ENCODE data around the gene NDUFAF8. TPM values are rescaled to one million over a fixed set of nuclear protein-coding genes. Genes with fewer than 3 reads are reported as not detected.

NDUFAF8 gene
- total RNA-seq, 4 donors from 2014 or later = 22.3 to 35.4 (median 29.9) TPM; not detected in 1

DNA sequence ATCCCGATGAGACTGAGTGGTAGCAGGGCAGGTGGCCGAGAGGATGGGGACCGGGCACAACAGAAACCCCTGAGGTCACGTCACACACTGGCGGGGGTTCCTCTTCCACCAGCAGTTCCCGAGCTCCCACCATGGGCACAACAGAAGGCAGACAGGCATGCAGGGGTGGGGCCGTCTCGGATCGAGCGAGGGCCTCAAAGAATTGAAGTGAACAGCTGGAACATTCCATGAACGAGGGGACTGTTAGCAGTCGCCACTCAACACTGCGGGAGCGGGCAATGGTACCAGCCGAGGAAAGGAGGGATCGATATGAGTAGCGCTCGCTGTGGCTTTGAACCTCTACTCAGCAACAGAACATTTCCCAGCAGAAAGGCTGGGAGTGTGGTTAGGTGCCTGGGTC, 21.6 kb upstream of the NDUFAF8 start:
- Histone ChIP-seq H3K36me3 (no peaks in the 10 kb centered on the region), H3K9me3 (no peaks in the 10 kb centered on the region), H3K4me1 (peaks cover 9 to 13% (median 13%) of the 10 kb centered on the region in 4 donors), H3K27ac (no peak overlapping the region), H3K4me3 (no peak overlapping the region), H3K27me3 (no peaks in the 10 kb centered on the region)
- DNase-seq = no peak
- in situ Hi-C loops (cut with MboI; ENCODE audit: low pct_ligation_motif_present in 1 of 4, low pct_unique_long_range_greater_than_20kb in 1 of 4, low sequenced_read_pairs in 3 of 4) = no loop called here
- 93 to 95% methylated on average over 7 to 18 of the region's 18 CpGs for WGBS, 2 donors (ENCODE audit: low coverage in 1 of 2)
- intact Hi-C loops (cut with DNase I; ENCODE audit: low total_unique reads) = no loop called here
- TF ChIP-seq POLR2AphosphoS5 (IDR thresholded peaks at IDR 0.05) (no peak), EP300 (IDR thresholded peaks at IDR 0.05; ENCODE audit: low read depth) (no peak), POLR2A (IDR thresholded peaks at IDR 0.05) (no peak)
- TF ChIP-seq, protein P1, sequence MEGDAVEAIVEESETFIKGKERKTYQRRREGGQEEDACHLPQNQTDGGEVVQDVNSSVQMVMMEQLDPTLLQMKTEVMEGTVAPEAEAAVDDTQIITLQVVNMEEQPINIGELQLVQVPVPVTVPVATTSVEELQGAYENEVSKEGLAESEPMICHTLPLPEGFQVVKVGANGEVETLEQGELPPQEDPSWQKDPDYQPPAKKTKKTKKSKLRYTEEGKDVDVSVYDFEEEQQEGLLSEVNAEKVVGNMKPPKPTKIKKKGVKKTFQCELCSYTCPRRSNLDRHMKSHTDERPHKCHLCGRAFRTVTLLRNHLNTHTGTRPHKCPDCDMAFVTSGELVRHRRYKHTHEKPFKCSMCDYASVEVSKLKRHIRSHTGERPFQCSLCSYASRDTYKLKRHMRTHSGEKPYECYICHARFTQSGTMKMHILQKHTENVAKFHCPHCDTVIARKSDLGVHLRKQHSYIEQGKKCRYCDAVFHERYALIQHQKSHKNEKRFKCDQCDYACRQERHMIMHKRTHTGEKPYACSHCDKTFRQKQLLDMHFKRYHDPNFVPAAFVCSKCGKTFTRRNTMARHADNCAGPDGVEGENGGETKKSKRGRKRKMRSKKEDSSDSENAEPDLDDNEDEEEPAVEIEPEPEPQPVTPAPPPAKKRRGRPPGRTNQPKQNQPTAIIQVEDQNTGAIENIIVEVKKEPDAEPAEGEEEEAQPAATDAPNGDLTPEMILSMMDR (IDR thresholded peaks at IDR 0.05) = no peak

DNA sequence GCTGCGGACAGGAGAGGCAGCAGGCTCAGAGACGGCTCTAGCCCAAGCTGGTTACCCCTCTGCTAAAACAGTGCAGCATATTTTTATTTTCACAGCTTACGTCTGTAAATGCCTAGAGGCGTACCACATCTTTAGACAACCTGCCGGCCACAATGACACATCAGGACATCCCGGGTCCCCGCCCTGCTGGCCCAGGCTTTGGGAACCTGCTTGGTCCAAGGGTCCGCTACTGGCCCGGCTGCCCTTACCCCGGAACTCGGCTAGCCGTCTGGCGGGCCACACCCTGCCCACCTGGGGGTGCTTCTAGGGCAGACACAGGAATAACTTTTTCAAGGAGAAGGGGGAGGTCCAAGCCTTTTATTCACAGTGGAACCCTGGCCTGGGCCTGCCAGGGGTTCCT, 20.7 kb upstream of the NDUFAF8 start:
- Histone ChIP-seq H3K27me3 (no peaks in the 10 kb centered on the region), H3K9me3 (no peaks in the 10 kb centered on the region), H3K27ac (no peak overlapping the region), H3K4me3 (no peak overlapping the region), H3K36me3 (no peaks in the 10 kb centered on the region), H3K4me1 (peaks cover 9 to 18% (median 17%) of the 10 kb centered on the region in 4 donors)
- DNase-seq = no peak
- intact Hi-C loops (cut with DNase I; ENCODE audit: low total_unique reads) (no loop called here), in situ Hi-C loops (cut with MboI; ENCODE audit: low pct_ligation_motif_present in 1 of 4, low pct_unique_long_range_greater_than_20kb in 1 of 4, low sequenced_read_pairs in 3 of 4) (no loop called here)
- WGBS, 2 donors (ENCODE audit: low coverage in 1 of 2) = 84 to 94% methylated on average over 7 to 13 of the region's 13 CpGs
- TF ChIP-seq POLR2A (IDR thresholded peaks at IDR 0.05) = no peak
- TF ChIP-seq, protein P1 (IDR thresholded peaks at IDR 0.05) = no peak
- TF ChIP-seq EP300 (IDR thresholded peaks at IDR 0.05; ENCODE audit: low read depth) = no peak
- no peak for TF ChIP-seq POLR2AphosphoS5 (IDR thresholded peaks at IDR 0.05)

- H3K27me3 ChIP-seq = no peaks in the 10 kb centered on the region
- DNase-seq = no peak
- in situ Hi-C loops (cut with MboI; ENCODE audit: low pct_ligation_motif_present in 1 of 4, low pct_unique_long_range_greater_than_20kb in 1 of 4, low sequenced_read_pairs in 3 of 4) (no loop called here), intact Hi-C loops (cut with DNase I; ENCODE audit: low total_unique reads) (no loop called here)
- H3K4me1 ChIP-seq = peaks cover 9 to 23% (median 21%) of the 10 kb centered on the region in 4 donors
- H3K9me3 ChIP-seq = no peaks in the 10 kb centered on the region
- WGBS, 2 donors (ENCODE audit: low coverage in 1 of 2) = 94 to 98% methylated on average over 7 to 9 of the region's 11 CpGs
- H3K36me3 ChIP-seq = no peaks in the 10 kb centered on the region
- TF ChIP-seq EP300 (IDR thresholded peaks at IDR 0.05; ENCODE audit: low read depth) (no peak), POLR2A (IDR thresholded peaks at IDR 0.05) (no peak), POLR2AphosphoS5 (IDR thresholded peaks at IDR 0.05) (no peak)
- TF ChIP-seq, protein P1 (IDR thresholded peaks at IDR 0.05) = no peak
- H3K27ac ChIP-seq = no peak overlapping the region
- H3K4me3 ChIP-seq = no peak overlapping the region
Observed at GRCh38 chr17:81218991-81219390, 20.1 kb upstream of the NDUFAF8 start.

DNA sequence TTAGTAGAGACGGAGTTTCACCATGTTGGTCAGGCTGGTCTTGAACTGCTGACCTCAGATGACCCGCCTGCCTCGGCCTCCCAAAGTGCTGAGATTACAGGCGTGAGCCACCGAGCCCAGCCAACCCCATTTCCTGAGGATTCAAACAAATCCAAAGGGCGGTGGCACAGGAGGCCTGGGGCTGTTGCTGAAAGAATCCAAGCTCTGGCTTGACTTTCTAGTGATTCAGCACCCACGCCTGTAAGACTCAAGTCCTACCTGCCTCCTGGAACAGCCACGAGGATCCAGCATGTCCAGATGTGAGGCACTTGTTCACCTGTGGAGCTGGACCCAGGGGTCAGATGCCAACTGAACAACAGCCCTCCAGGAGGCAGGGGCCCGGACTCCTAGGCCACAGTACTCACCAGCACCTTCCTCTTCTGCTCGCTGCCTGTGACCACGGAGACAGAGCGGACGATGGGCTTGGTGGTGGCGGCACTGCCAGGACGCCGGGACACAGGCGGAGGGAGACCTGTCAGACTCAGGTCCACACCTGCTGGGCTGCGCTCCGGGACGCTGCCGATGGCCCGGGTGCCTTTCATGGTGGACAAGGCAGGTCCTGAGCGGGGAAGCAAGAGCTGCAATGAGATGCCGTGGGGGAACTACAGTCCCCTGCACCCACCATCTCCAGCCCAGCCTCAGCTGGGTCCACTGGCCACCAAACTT, 19.5 kb upstream of the NDUFAF8 start:
- in situ Hi-C loops (cut with MboI; ENCODE audit: low pct_ligation_motif_present in 1 of 4, low pct_unique_long_range_greater_than_20kb in 1 of 4, low sequenced_read_pairs in 3 of 4) = no loop called here
- intact Hi-C loops (cut with DNase I; ENCODE audit: low total_unique reads) = no loop called here
- 91 to 92% methylated on average over 2 to 24 of the region's 24 CpGs for WGBS, 2 donors (ENCODE audit: low coverage in 1 of 2)

More for the DNA sequence above, 19.5 kb upstream of the NDUFAF8 start:
- TF ChIP-seq, protein P1 (IDR thresholded peaks at IDR 0.05) = no peak
- no peak for TF ChIP-seq POLR2A (IDR thresholded peaks at IDR 0.05)
- TF ChIP-seq EP300 (IDR thresholded peaks at IDR 0.05; ENCODE audit: low read depth) = no peak
- TF ChIP-seq POLR2AphosphoS5 (IDR thresholded peaks at IDR 0.05) = no peak
- Histone ChIP-seq H3K27ac (no peak overlapping the region), H3K36me3 (no peaks in the 10 kb centered on the region), H3K4me3 (no peak overlapping the region), H3K27me3 (no peaks in the 10 kb centered on the region), H3K9me3 (no peaks in the 10 kb centered on the region), H3K4me1 (peaks cover 9 to 23% (median 21%) of the 10 kb centered on the region in 4 donors)
- no peak for DNase-seq

Measured in transverse colon (tissue), 4 donors.